ENCODE measurements around the gene VPS13D.

VPS13D gene

DNA sequence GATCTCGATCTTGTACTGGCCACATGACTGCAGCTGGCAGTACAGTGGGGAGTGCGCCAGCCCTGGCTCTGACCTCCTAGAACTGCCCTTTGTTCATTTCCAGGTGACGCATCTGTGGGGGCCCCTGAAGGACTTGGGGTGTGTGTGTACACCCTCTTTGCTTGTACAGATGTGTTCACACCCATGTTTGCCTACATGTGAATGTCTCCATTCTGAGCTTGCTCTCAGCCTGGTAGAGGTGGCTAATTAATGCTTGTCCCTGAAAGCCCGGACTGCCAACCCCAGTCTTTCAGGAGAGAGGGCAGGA lies 43.2 kb upstream of the VPS13D start:
- TF ChIP-seq RAD21 (IDR thresholded peaks at IDR 0.05; ENCODE audit: low read depth) (no peak), CREB1 (IDR thresholded peaks at IDR 0.05; ENCODE audit: low read depth) (no peak), EP300 (IDR thresholded peaks at IDR 0.05; ENCODE audit: borderline replicate concordance) (no peak), FOXM1 (IDR thresholded peaks at IDR 0.05; ENCODE audit: borderline replicate concordance, low read depth) (no peak), NFIC (IDR thresholded peaks at IDR 0.05) (no peak), YY1 (IDR thresholded peaks at IDR 0.05; ENCODE audit: low read depth) (no peak), CEBPB (IDR thresholded peaks at IDR 0.05) (no peak), EGR1 (IDR thresholded peaks at IDR 0.05) (no peak), TAF1 (IDR thresholded peaks at IDR 0.05; ENCODE audit: low read depth) (no peak), ZBTB7A (IDR thresholded peaks at IDR 0.05; ENCODE audit: low read depth) (no peak)
- TF ChIP-seq, protein P1, sequence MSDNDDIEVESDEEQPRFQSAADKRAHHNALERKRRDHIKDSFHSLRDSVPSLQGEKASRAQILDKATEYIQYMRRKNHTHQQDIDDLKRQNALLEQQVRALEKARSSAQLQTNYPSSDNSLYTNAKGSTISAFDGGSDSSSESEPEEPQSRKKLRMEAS (IDR thresholded peaks at IDR 0.05): no peak
- TF ChIP-seq, protein P2, sequence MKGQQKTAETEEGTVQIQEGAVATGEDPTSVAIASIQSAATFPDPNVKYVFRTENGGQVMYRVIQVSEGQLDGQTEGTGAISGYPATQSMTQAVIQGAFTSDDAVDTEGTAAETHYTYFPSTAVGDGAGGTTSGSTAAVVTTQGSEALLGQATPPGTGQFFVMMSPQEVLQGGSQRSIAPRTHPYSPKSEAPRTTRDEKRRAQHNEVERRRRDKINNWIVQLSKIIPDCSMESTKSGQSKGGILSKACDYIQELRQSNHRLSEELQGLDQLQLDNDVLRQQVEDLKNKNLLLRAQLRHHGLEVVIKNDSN (IDR thresholded peaks at IDR 0.05): no peak

DNA sequence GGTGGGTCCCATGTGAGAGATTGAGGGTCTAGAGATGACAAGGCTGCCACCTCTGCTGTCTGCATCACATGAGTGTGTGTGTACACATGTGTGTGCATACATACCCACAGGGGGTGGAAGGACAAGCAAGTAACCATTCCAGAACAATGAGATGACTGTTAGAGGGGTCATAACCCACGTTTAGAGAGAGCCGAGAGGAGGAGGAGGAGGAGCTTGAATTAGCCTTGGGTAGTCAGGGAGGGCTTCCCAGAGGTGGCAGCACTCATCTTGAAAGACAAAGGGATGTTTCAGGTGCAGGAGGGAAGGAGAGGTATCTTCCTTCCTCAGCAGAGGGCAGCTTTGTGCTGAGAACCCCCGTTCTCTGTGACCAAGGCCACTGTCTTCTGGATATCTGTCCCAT lies 41.7 kb upstream of the VPS13D start:
- TF ChIP-seq NFIC (IDR thresholded peaks at IDR 0.05) (no peak), EP300 (IDR thresholded peaks at IDR 0.05; ENCODE audit: borderline replicate concordance) (no peak), TEAD4 (IDR thresholded peaks at IDR 0.05) (no peak), CEBPB (IDR thresholded peaks at IDR 0.05) (no peak)
- TF ChIP-seq, protein P2 (IDR thresholded peaks at IDR 0.05): no peak
- TF ChIP-seq, protein P3, sequence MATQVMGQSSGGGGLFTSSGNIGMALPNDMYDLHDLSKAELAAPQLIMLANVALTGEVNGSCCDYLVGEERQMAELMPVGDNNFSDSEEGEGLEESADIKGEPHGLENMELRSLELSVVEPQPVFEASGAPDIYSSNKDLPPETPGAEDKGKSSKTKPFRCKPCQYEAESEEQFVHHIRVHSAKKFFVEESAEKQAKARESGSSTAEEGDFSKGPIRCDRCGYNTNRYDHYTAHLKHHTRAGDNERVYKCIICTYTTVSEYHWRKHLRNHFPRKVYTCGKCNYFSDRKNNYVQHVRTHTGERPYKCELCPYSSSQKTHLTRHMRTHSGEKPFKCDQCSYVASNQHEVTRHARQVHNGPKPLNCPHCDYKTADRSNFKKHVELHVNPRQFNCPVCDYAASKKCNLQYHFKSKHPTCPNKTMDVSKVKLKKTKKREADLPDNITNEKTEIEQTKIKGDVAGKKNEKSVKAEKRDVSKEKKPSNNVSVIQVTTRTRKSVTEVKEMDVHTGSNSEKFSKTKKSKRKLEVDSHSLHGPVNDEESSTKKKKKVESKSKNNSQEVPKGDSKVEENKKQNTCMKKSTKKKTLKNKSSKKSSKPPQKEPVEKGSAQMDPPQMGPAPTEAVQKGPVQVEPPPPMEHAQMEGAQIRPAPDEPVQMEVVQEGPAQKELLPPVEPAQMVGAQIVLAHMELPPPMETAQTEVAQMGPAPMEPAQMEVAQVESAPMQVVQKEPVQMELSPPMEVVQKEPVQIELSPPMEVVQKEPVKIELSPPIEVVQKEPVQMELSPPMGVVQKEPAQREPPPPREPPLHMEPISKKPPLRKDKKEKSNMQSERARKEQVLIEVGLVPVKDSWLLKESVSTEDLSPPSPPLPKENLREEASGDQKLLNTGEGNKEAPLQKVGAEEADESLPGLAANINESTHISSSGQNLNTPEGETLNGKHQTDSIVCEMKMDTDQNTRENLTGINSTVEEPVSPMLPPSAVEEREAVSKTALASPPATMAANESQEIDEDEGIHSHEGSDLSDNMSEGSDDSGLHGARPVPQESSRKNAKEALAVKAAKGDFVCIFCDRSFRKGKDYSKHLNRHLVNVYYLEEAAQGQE (IDR thresholded peaks at IDR 0.05; ENCODE audit: low read depth): no peak

DNA sequence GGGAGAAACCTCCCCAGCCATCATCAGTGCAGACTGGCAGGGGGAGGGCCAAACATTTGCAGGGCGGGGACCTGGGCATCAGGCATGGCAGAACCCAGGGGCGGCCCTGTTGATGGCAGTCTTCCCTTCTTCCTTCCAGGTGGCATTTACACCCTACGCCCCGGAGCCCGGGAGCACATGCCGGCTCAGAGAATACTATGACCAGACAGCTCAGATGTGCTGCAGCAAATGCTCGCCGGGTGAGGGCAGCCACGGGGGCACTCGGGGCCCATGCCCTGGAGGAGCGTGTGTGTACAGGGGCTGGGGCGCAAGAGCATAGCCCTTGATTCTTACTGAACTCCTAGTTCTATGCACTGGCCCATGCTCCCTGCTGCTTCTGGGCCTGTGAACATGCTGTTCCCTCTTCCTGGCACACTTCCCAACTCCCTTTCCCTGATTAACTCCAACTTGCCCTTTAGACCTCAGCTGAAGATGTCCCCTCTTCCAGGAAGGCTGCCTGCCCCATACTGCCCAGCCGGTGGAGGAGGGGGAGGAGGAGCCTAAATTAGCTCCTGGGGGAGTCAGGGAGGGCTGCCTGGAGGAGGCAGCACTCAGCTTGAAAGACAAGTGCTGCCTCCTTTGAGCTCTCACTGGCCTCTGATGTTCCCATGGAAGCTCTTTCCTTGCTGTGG lies 41.0 kb upstream of the VPS13D start:
- no peak for TF ChIP-seq TAF1 (IDR thresholded peaks at IDR 0.05; ENCODE audit: low read depth)

DNA sequence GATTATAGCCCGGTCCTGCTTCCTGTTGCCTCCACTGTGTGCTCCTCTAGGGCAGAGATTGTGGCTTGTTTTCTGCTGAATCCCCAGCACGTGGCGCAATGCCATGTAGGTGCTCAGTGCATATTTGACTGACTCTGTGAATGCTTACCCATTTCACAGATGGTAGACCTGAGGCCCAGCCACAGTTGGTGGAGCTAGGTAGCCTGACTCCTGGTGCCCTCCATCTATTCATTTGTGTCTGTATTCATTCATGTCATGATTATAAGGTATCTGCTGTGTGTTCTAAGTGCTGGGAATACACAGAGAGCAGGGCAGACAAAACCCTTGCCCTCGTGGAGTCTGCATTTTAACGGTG lies 40.5 kb upstream of the VPS13D start:
- TF ChIP-seq TAF1 (IDR thresholded peaks at IDR 0.05; ENCODE audit: low read depth) (no peak), CREB1 (IDR thresholded peaks at IDR 0.05; ENCODE audit: low read depth) (no peak), NFIC (IDR thresholded peaks at IDR 0.05) (no peak), ZBTB7A (IDR thresholded peaks at IDR 0.05; ENCODE audit: low read depth) (no peak), FOXM1 (IDR thresholded peaks at IDR 0.05; ENCODE audit: borderline replicate concordance, low read depth) (no peak), RAD21 (IDR thresholded peaks at IDR 0.05; ENCODE audit: low read depth) (no peak), EP300 (IDR thresholded peaks at IDR 0.05; ENCODE audit: borderline replicate concordance) (no peak), TEAD4 (IDR thresholded peaks at IDR 0.05) (no peak), YY1 (IDR thresholded peaks at IDR 0.05; ENCODE audit: low read depth) (no peak), CEBPB (IDR thresholded peaks at IDR 0.05) (no peak), TCF12 (IDR thresholded peaks at IDR 0.05; ENCODE audit: low read depth) (no peak), EGR1 (IDR thresholded peaks at IDR 0.05) (no peak)
- TF ChIP-seq, protein P2 (IDR thresholded peaks at IDR 0.05): no peak
- TF ChIP-seq, protein P3 (IDR thresholded peaks at IDR 0.05; ENCODE audit: low read depth): no peak
- TF ChIP-seq, protein P1 (IDR thresholded peaks at IDR 0.05): no peak

DNA sequence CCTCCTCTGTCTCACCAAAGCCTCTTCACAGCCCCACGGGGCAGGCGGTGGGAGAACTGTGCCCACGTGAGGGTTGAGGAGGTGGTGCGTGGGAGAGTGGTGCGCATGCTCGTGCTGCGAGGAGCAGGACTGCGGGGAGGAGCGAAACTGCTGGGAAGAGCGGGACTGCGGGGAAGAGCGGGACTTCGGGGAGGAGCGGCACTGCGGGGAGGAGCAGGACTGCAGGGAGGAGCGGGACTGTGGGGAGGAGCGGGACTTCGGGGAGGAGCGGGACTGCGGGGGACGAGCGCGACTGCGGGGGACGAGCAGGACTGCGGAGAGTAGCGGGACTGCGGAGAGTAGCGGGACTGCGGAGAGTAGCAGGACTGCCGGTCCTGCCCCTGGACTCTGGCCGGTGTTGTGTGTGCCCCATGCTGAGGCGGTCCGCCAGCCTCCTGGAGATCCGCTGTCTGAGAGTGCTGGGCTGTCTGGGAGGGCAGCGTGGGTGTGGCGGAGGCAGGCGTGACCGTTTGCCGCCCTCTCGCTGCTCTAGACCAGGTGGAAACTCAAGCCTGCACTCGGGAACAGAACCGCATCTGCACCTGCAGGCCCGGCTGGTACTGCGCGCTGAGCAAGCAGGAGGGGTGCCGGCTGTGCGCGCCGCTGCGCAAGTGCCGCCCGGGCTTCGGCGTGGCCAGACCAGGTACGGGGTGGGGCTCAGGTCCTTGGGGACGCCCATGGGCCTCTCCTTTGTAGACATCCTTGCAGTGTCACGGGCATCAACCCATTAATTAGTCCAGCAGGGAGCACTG lies 38.4 kb upstream of the VPS13D start:
- TF ChIP-seq, protein P2 (IDR thresholded peaks at IDR 0.05): peak; percentile 55
- TF ChIP-seq TEAD4 (IDR thresholded peaks at IDR 0.05) (no peak), TCF12 (IDR thresholded peaks at IDR 0.05; ENCODE audit: low read depth) (no peak), NFIC (IDR thresholded peaks at IDR 0.05) (no peak; the same call in 1 of the 2 replicates), RAD21 (IDR thresholded peaks at IDR 0.05; ENCODE audit: low read depth) (no peak), FOXM1 (IDR thresholded peaks at IDR 0.05; ENCODE audit: borderline replicate concordance, low read depth) (no peak), YY1 (IDR thresholded peaks at IDR 0.05; ENCODE audit: low read depth) (no peak), EGR1 (IDR thresholded peaks at IDR 0.05) (peak; percentile 79), EP300 (IDR thresholded peaks at IDR 0.05; ENCODE audit: borderline replicate concordance) (peak; percentile 81), ZBTB7A (IDR thresholded peaks at IDR 0.05; ENCODE audit: low read depth) (no peak)
- TF ChIP-seq, protein P1 (IDR thresholded peaks at IDR 0.05): peak; percentile 67; the same call in 1 of the 2 replicates
